Adipose tissue (tissue), 3 donors: ENCODE data around the gene CLTC. TPM values are rescaled to one million over a fixed set of nuclear protein-coding genes. Genes with fewer than 3 reads are reported as not detected.

Experiments used
- H3K27ac ChIP-seq: one replicate; pipeline ENCODE4 v1.5.1; 2013; ENCODE audit warnings: low read depth, low read length
- WGBS, 3 donors: extraction: QIAGEN DNeasy Blood & Tissue Kit; methylation state at CpG; one replicate each; pipeline ENCODE4 v1.1.7; 2013; 5-methylcytosine and 5-hydroxymethylcytosine counted together
- polyA plus RNA-seq, 3 donors: library from polyadenylated mRNA; stranded (reverse); fragments of 200-250 nt; gene quantifications; one replicate each; pipeline ENCODE4 v1.2.3, GENCODE V29; 2013
- donor health status: healthy with polysubstance abuse.
- donor health status: Bipolar disorder and iron deficiency.
- donor health status: healthy.

The CLTC gene
- polyA plus RNA-seq, 3 donors, result 30.8 to 69.4 (median 59.4) TPM

DNA sequence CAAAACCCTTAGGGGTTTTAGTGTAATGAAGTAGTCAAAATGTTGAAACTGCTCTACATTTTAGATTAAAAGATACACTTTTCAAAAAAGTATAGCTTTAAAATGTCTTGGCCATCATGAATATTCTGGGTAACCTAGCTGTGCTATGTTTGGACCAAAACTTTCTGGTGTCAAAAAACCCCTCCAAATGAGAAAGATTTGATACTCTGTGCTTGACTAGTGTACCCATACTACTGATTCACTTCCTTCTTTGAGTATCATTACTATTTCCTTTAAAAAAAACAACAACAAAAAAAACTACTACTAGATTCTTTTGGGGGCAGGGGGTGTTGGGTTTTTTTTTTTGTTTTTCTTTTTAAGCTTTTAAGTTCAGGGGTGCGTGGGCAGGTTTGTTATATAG is 50.2 kb downstream of the CLTC start:
- no peak overlapping the region for H3K27ac ChIP-seq
- WGBS, 3 donors, result 88 to 100% (median 100%) methylated on average over 1 of the region's 1 CpG

GRCh38 chr17:59671386-59671785 is 51.7 kb downstream of the CLTC start:
- no peak overlapping the region for H3K27ac ChIP-seq
- 91 to 95% (median 93%) methylated on average over 1 of the region's 1 CpG for WGBS, 3 donors

GRCh38 chr17:59675231-59675630 is 55.5 kb downstream of the CLTC start:
- H3K27ac ChIP-seq, result no peak overlapping the region
- WGBS, 3 donors, result 42 to 56% (median 47%) methylated on average over 1 of the region's 1 CpG

GRCh38 chr17:59676716-59677115 is 57.0 kb downstream of the CLTC start:
- H3K27ac ChIP-seq, result no peak overlapping the region
- 84 to 90% (median 89%) methylated on average over 7 of the region's 7 CpGs for WGBS, 3 donors

- WGBS, 3 donors, result 47 to 79% (median 49%) methylated on average over 2 of the region's 2 CpGs
- no peak overlapping the region for H3K27ac ChIP-seq
Measured at GRCh38 chr17:59678918-59679317, 59.2 kb downstream of the CLTC start.

DNA sequence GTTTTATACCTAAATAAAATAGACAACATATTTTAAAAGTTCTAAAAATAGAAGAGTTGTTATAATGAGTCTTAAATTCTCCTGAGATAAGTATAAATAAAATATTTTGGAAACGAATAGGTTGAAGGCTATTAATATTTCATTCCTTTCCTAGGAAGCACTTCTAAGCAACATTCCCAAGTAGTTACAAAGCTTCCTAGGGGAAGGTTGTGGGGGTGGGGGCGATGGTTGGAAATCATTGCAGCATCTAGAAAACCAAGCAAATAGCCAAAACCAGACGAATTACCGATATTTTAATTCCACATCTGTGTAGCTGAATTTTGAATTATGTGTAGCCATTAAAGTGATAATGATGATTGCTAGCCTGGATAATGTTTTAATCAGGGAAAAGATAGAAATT is 60.6 kb downstream of the CLTC start:
- no peak overlapping the region for H3K27ac ChIP-seq
- 69 to 88% (median 78%) methylated on average over 4 of the region's 4 CpGs for WGBS, 3 donors

- no peak overlapping the region for H3K27ac ChIP-seq
Measured at GRCh38 chr17:59683283-59683682, 63.6 kb downstream of the CLTC start.

- WGBS, 3 donors, result 56 to 90% (median 89%) methylated on average over 6 of the region's 6 CpGs
- H3K27ac ChIP-seq, result no peak overlapping the region
Measured at GRCh38 chr17:59684967-59685366, 65.3 kb downstream of the CLTC start.

DNA sequence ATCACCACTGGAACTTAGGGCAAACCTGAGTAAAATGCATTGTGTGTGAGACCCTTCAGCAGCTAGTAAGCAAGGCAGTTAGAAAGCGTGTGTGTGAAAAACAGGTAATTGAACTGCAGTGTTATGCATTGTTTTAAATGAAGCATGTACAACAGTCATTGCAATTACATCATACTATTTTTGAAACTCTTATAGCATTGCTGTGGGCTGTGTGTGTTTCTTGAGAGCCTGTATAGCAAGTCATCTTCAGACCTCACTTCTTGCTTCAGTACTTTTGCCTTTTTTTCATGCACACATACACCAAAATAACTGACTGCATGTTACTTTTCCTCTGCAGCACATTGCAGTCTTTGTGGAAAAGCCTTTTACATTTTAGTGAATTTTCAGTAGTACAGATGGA is 68.3 kb downstream of the CLTC start:
- no peak overlapping the region for H3K27ac ChIP-seq
- WGBS, 3 donors, result 84 to 91% (median 88%) methylated on average over 1 of the region's 1 CpG

GRCh38 chr17:59688496-59688895 is 68.8 kb downstream of the CLTC start:
- 74 to 75% (median 74%) methylated on average over 2 of the region's 2 CpGs for WGBS, 3 donors
- H3K27ac ChIP-seq, result no peak overlapping the region

DNA sequence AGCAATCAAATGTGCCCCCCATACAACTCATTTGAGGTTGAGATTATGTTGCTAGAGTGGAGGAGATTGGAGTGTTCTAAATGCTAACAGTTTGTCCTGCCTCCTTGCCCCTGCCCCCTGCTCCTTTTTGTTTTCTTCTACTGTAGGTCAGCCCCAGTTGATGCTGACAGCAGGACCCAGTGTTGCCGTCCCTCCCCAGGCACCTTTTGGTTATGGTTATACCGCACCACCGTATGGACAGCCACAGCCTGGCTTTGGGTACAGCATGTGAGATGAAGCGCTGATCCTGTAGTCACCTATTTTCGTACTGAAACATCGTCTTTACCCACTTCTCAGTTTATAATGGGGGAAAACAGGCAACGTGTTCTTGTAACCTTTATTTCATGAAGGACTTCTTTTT is 73.9 kb downstream of the CLTC start:
- no peak overlapping the region for H3K27ac ChIP-seq

DNA sequence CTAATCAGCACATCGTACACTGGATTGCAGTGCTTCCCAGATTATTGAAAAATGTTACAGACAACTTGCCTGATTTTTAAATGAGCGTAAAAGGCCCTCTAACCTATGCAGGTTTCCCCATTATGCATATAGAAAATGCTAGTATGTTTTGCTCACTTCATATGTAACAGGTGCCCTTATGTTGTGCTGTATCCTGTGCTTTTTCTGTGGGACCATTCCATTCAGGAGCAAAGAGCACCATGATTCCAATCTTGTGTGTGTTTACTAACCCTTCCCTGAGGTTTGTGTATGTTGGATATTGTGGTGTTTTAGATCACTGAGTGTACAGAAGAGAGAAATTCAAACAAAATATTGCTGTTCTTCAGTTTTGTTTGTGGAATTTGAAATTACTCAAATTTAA is 74.6 kb downstream of the CLTC start:
- H3K27ac ChIP-seq, result no peak overlapping the region
- 76 to 92% (median 90%) methylated on average over 2 of the region's 2 CpGs for WGBS, 3 donors

More for the DNA sequence above, 73.9 kb downstream of the CLTC start:
- 87 to 90% (median 90%) methylated on average over 7 of the region's 7 CpGs for WGBS, 3 donors

DNA sequence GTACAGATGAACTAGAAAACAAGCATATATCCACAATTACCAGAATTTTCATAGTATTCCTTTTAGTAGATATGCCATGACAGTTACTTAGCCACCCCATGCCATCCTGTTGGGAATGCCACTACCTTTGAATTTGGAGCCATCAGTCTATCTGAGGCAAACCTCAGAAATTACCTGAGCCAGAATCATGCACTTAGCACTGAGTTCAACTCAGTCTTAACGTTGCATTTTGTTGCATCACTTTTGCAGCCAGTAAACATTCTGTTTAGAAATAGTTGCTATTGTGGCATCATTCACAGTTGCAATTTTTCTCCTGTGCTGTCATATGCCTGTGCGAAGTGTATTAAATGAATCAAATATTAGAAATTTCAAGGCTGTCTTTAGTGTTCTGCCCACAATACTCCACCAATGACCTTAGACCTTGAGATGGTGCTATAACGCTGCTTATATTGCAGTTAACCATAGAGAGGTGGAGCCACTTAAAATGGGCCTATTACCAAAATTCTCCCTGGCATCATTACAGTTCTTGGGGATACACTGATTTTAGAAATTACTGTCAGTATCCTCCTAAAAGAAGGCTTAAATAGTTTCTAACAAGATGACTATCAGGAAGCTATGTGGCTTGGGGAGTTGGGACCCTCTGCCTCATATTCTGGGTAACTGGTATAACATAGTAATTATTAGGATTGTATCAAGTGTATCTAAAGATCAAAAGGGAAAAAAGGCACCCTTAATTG is 76.4 kb downstream of the CLTC start:
- WGBS, 3 donors, result 50 to 52% (median 51%) methylated on average over 3 of the region's 3 CpGs
- H3K27ac ChIP-seq, result no peak overlapping the region

- 84 to 90% (median 87%) methylated on average over 2 of the region's 2 CpGs for WGBS, 3 donors
- H3K27ac ChIP-seq, result no peak overlapping the region
Measured at GRCh38 chr17:59696682-59697277, 77.1 kb downstream of the CLTC start.

DNA sequence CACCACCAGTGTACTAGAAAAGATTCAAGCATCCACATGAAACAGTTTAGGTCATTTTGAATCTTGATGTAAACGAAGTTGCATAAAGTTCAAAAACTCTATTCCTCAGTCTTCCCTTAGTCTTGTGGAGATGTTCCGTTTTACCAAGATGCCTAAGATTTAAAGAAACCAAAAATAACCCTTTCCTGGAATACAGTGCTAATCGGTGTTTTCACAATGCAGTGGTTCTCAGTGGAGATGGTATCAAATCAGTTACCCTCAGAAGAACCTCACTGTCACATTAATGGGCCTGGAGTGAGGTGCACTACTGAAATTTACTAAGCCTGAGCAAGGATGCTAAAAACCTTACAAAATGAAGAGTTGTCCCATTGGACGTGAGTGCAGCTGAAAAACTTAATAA is 78.4 kb downstream of the CLTC start:
- 75 to 85% (median 80%) methylated on average over 4 of the region's 4 CpGs for WGBS, 3 donors
- H3K27ac ChIP-seq, result no peak overlapping the region

- 95 to 98% (median 96%) methylated on average over 7 of the region's 7 CpGs for WGBS, 3 donors
- H3K27ac ChIP-seq, result no peak overlapping the region
Measured at GRCh38 chr17:59699218-59699617, 79.5 kb downstream of the CLTC start.

- WGBS, 3 donors, result 92 to 95% (median 94%) methylated on average over 6 of the region's 6 CpGs
Measured at GRCh38 chr17:59699786-59700185, 80.1 kb downstream of the CLTC start.

GRCh38 chr17:59702304-59702703 is 82.6 kb downstream of the CLTC start:
- 96 to 97% (median 96%) methylated on average over 7 of the region's 7 CpGs for WGBS, 3 donors
- H3K27ac ChIP-seq, result no peak overlapping the region

More at GRCh38 chr17:59699786-59700185, 80.1 kb downstream of the CLTC start:
- H3K27ac ChIP-seq, result no peak overlapping the region

DNA sequence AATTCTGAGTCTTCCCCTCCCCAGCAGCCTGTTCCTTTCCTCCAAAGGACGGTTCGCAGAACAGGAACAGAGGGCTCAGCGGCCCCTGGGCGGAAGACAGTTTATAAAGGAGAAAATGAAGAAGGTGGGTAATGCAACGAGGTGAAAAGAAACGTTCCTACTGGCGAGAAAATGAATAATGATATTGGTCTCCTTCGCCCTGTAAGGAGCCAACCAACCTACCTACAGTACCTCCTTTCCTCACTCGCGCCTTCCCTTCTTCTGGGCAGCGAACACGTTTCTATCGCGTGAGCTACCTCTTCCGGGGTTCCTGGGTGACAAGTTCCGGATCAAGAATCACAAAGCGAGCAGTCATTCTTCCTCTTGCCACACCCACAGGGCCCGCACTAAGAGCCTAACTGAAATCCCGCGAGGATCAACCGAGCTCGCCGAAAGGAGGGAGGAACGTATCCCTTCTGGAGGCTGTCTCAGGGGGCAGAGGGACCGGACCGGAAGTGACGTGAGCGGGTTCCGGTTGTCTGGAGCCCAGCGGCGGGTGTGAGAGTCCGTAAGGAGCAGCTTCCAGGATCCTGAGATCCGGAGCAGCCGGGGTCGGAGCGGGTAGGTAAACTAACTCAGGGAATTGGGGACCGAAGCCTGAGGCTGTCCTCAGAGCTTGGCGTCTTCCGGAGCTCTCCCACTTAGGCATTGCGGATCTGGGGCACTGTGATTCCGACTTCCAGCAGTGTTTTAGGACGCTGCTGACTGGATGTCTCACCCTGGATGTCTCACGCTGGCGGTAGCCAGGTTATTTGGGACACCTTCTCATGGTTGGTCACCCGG is 87.7 kb downstream of the CLTC start, which contains the start of the genes PTRH2 and VMP1:
Gene PTRH2, minus strand, starts transcription at position 282 of the 822 bp plus-strand sequence. CDS start 9,452 bp downstream, outside the sequence.
Gene VMP1, plus strand, starts transcription at position 506 of the 822 bp plus-strand sequence. CDS start 23,793 bp downstream, outside the sequence.
- WGBS, 3 donors, result 0 to 1% (median 0%) methylated on average over 45 of the region's 45 CpGs
- H3K27ac ChIP-seq, result peak within 1 kb of the TSS; percentile 70
